ENCODE results near the gene PCP2.

Gene PCP2

DNA sequence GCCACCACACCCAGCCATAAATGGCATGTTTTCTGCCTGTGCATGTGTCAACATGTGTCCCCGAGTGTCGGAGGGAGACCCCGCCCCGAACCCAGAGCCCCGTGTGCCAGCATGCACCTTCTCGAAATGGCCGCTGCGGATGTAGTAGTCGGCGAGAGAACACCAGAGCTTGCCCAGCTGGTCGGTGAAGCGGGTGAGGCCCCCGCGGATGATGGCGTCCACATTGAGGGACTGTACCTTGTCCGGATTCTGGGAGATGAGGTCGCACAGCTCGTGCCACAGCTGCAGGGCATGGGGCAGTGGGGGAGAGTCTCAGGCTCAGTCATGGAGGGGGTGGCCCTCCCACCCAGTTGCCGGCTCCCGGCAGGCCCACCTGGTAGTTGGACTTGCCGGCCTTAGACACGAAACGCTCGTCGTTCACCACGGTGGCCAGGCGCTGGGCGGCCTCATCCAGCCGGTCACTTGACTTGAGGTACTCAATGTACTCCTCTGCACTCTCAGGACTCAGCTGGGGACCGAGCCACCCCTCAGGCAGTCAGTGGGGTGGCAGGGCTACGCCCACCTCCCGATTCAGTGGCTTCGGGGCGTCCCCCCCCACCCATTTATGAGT, 7.7 kb downstream of the PCP2 start:
- no peak for TF ChIP-seq TAF1 (IDR thresholded peaks at IDR 0.05; ENCODE audit: low read depth)
- TF ChIP-seq REST (IDR thresholded peaks at IDR 0.05; ENCODE audit: low read depth) = no peak
- TF ChIP-seq TEAD4 (IDR thresholded peaks at IDR 0.05) = no peak
- no peak for TF ChIP-seq EGR1 (IDR thresholded peaks at IDR 0.05)
- TF ChIP-seq EP300 (IDR thresholded peaks at IDR 0.05; ENCODE audit: borderline replicate concordance) = no peak
- TF ChIP-seq USF1 (IDR thresholded peaks at IDR 0.05) = no peak
- TF ChIP-seq FOXM1 (IDR thresholded peaks at IDR 0.05; ENCODE audit: borderline replicate concordance, low read depth) = no peak
- no peak for TF ChIP-seq ZBTB7A (IDR thresholded peaks at IDR 0.05; ENCODE audit: low read depth)
- TF ChIP-seq TCF12 (IDR thresholded peaks at IDR 0.05; ENCODE audit: low read depth) = no peak
- TF ChIP-seq CEBPB (IDR thresholded peaks at IDR 0.05) = no peak
- TF ChIP-seq NFIC (IDR thresholded peaks at IDR 0.05) = no peak
- TF ChIP-seq CREB1 (IDR thresholded peaks at IDR 0.05; ENCODE audit: low read depth) = no peak
- no peak for TF ChIP-seq RAD21 (IDR thresholded peaks at IDR 0.05; ENCODE audit: low read depth)

GRCh38 chr19:7624810-7625209, 8.7 kb downstream of the PCP2 start:
- TF ChIP-seq TCF12 (IDR thresholded peaks at IDR 0.05; ENCODE audit: low read depth) (no peak), ZBTB7A (IDR thresholded peaks at IDR 0.05; ENCODE audit: low read depth) (no peak), TAF1 (IDR thresholded peaks at IDR 0.05; ENCODE audit: low read depth) (no peak), USF1 (IDR thresholded peaks at IDR 0.05) (no peak), CEBPB (IDR thresholded peaks at IDR 0.05) (no peak), FOXM1 (IDR thresholded peaks at IDR 0.05; ENCODE audit: borderline replicate concordance, low read depth) (no peak), REST (IDR thresholded peaks at IDR 0.05; ENCODE audit: low read depth) (no peak), EP300 (IDR thresholded peaks at IDR 0.05; ENCODE audit: borderline replicate concordance) (no peak), CREB1 (IDR thresholded peaks at IDR 0.05; ENCODE audit: low read depth) (no peak)
- TF ChIP-seq, protein P1, sequence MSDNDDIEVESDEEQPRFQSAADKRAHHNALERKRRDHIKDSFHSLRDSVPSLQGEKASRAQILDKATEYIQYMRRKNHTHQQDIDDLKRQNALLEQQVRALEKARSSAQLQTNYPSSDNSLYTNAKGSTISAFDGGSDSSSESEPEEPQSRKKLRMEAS (IDR thresholded peaks at IDR 0.05) = no peak

GRCh38 chr19:7623725-7624603, 9.6 kb downstream of the PCP2 start:
- TF ChIP-seq TAF1 (IDR thresholded peaks at IDR 0.05; ENCODE audit: low read depth) (no peak), CREB1 (IDR thresholded peaks at IDR 0.05; ENCODE audit: low read depth) (no peak), TCF12 (IDR thresholded peaks at IDR 0.05; ENCODE audit: low read depth) (no peak), TEAD4 (IDR thresholded peaks at IDR 0.05) (no peak), EGR1 (IDR thresholded peaks at IDR 0.05) (no peak), NFIC (IDR thresholded peaks at IDR 0.05) (no peak), YY1 (IDR thresholded peaks at IDR 0.05; ENCODE audit: low read depth) (no peak)
- TF ChIP-seq, protein P1 (IDR thresholded peaks at IDR 0.05) = no peak

- TF ChIP-seq RAD21 (IDR thresholded peaks at IDR 0.05; ENCODE audit: low read depth) = no peak
- no peak for TF ChIP-seq TEAD4 (IDR thresholded peaks at IDR 0.05)
- TF ChIP-seq FOXM1 (IDR thresholded peaks at IDR 0.05; ENCODE audit: borderline replicate concordance, low read depth) = no peak
- TF ChIP-seq EGR1 (IDR thresholded peaks at IDR 0.05) = no peak
- no peak for TF ChIP-seq ZBTB7A (IDR thresholded peaks at IDR 0.05; ENCODE audit: low read depth)
- no peak for TF ChIP-seq EP300 (IDR thresholded peaks at IDR 0.05; ENCODE audit: borderline replicate concordance)
- no peak for TF ChIP-seq NFIC (IDR thresholded peaks at IDR 0.05)
- TF ChIP-seq YY1 (IDR thresholded peaks at IDR 0.05; ENCODE audit: low read depth) = no peak
- TF ChIP-seq TAF1 (IDR thresholded peaks at IDR 0.05; ENCODE audit: low read depth) = no peak
- no peak for TF ChIP-seq USF1 (IDR thresholded peaks at IDR 0.05)
- TF ChIP-seq CREB1 (IDR thresholded peaks at IDR 0.05; ENCODE audit: low read depth) = no peak
- no peak for TF ChIP-seq CEBPB (IDR thresholded peaks at IDR 0.05)
Observed at GRCh38 chr19:7622933-7623685, 10.4 kb downstream of the PCP2 start.

All from Ishikawa (cell line).